Kidney (tissue), 14 donors: ENCODE data around the gene RNPC3. TPM values are rescaled to one million over a fixed set of nuclear protein-coding genes. Genes with fewer than 3 reads are reported as not detected.
"Not testable (repeated sequence)": the region's sequence is repeated elsewhere in the genome, so short reads cannot be mapped to it uniquely, and the experiment has no call there.

Experiments
- DNase-seq, 5 donors: peaks; one replicate each; pipeline ENCODE4 v3.0.0-alpha.2; 2013 to 2020
- FAIRE-seq: peaks from 2 replicates; lab custom pipeline; 2012; peaks lifted over from hg19 to GRCh38; lab: Jason Lieb, UNC
- H3K27ac ChIP-seq, 2 donors: one replicate each; pipeline ENCODE4 v1.7.0; 2013; ENCODE audit warnings: low read depth in 2 of 2, low read length in 2 of 2, inconsistent platforms in 1 of 2
- H3K27me3 ChIP-seq: one replicate; pipeline ENCODE4 v1.7.1; 2013; ENCODE audit warnings: low read length, inconsistent platforms; ENCODE audit not compliant: control insufficient read depth, insufficient read depth
- H3K36me3 ChIP-seq, 3 donors: one replicate each; pipeline versions ENCODE4 v1.7.0 to v1.7.1; 2013; ENCODE audit warnings: low read length in 3 of 3, control low read depth in 1 of 3, inconsistent platforms in 1 of 3; ENCODE audit not compliant: insufficient read depth in 3 of 3, control insufficient read depth in 2 of 3
- H3K4me1 ChIP-seq, 3 donors: one replicate each; pipeline versions ENCODE4 v1.7.0 to v1.7.1; 2013; ENCODE audit warnings: low read length in 3 of 3, inconsistent platforms in 1 of 3, low read depth in 1 of 3; ENCODE audit not compliant: control insufficient read depth in 2 of 3, insufficient read depth in 2 of 3
- H3K4me3 ChIP-seq, 3 donors: one replicate each; pipeline versions ENCODE4 v1.7.0 to v1.8.1; 2013; ENCODE audit warnings: low read length in 3 of 3, control low read depth in 1 of 3, inconsistent platforms in 1 of 3
- H3K9ac ChIP-seq, 3 donors: one replicate each; pipeline versions ENCODE4 v1.7.0 to v1.7.1; 2013; ENCODE audit warnings: low read length in 3 of 3, control low read depth in 1 of 3, inconsistent platforms in 1 of 3
- H3K9me3 ChIP-seq, 3 donors: one replicate each; pipeline versions ENCODE4 v1.7.0 to v1.7.1; 2013; ENCODE audit warnings: low read length in 3 of 3, control low read depth in 1 of 3, inconsistent platforms in 1 of 3; ENCODE audit not compliant: control insufficient read depth in 2 of 3, insufficient read depth in 1 of 3
- intact Hi-C: fragments of 100-400 bp; cut with DNase I; formaldehyde crosslinking; loops from one replicate; pipeline ENCODE4 v1.11.1; 2022
- polyA plus RNA-seq: library from polyadenylated mRNA; stranded (reverse); fragments of 350-450 nt; fragmentation: Illumina TruSeq; extraction: RNeasy Lipid Tissue Mini Kit (QIAGEN cat#74804); gene quantifications from one replicate; pipeline ENCODE4 v1.2.3, GENCODE V29; 2014; ENCODE audit warnings: low read depth, low replicate concordance; ENCODE audit not compliant: insufficient read depth
- total RNA-seq: library from RNA; stranded (reverse); fragmentation: NEBNext Ultra II Directional; extraction: Animal tissue kit (Norgen Biotek cat#: 25700); gene quantifications from one replicate; pipeline ENCODE4 v1.2.1, GENCODE V29; 2021
- TF ChIP-seq, protein P1 (sequence below): IDR thresholded peaks from 3 replicates; pipeline ENCODE4 v1.5.1; 2012; ENCODE audit warnings: mild to moderate bottlenecking, moderate library complexity, borderline replicate concordance; ENCODE audit not compliant: insufficient read depth; ENCODE audit errors: extremely low read depth
- donor health status: control.
- donor health status: control.
- donor health status: control.
- donor health status: control.
- donor health status: control.
- donor health status: DM: yes; HTN: yes; CAD: no.
- donor health status: Normal renal cell carcinoma (clear cell type).

RNPC3 gene
- total and polyA plus RNA-seq, 2 donors from 2014 or later = 19.8 to 40.5 TPM

GRCh38 chr1:103560427-103560826, 34.9 kb downstream of the RNPC3 start:
- intact Hi-C loops = no loop called here
- H3K27me3 ChIP-seq = no peaks in the 10 kb centered on the region
- H3K4me3 ChIP-seq = no peak overlapping the region
- peaks cover 0 to 3% (median 0%) of the 10 kb centered on the region in 3 donors for H3K4me1 ChIP-seq
- DNase-seq (no peak), FAIRE-seq (peak; percentile 47)
- H3K9me3 ChIP-seq = no peaks in the 10 kb centered on the region
- no peak overlapping the region for H3K27ac ChIP-seq
- H3K36me3 ChIP-seq = peaks cover 0 to 3% (median 0%) of the 10 kb centered on the region in 3 donors
- no peak overlapping the region for H3K9ac ChIP-seq
- TF ChIP-seq, protein P1, sequence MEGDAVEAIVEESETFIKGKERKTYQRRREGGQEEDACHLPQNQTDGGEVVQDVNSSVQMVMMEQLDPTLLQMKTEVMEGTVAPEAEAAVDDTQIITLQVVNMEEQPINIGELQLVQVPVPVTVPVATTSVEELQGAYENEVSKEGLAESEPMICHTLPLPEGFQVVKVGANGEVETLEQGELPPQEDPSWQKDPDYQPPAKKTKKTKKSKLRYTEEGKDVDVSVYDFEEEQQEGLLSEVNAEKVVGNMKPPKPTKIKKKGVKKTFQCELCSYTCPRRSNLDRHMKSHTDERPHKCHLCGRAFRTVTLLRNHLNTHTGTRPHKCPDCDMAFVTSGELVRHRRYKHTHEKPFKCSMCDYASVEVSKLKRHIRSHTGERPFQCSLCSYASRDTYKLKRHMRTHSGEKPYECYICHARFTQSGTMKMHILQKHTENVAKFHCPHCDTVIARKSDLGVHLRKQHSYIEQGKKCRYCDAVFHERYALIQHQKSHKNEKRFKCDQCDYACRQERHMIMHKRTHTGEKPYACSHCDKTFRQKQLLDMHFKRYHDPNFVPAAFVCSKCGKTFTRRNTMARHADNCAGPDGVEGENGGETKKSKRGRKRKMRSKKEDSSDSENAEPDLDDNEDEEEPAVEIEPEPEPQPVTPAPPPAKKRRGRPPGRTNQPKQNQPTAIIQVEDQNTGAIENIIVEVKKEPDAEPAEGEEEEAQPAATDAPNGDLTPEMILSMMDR = no peak

GRCh38 chr1:103561124-103561523, 35.6 kb downstream of the RNPC3 start:
- not testable (repeated sequence) for H3K27me3 ChIP-seq, FAIRE-seq

GRCh38 chr1:103561643-103562395, 36.3 kb downstream of the RNPC3 start:
- peaks cover 0 to 3% (median 0%) of the 10 kb centered on the region in 3 donors for H3K4me1 ChIP-seq
- no peaks in the 10 kb centered on the region for H3K36me3 ChIP-seq
- no peak overlapping the region for H3K4me3 ChIP-seq
- DNase-seq = no peak
- no peak overlapping the region for H3K27ac ChIP-seq
- H3K9me3 ChIP-seq = no peaks in the 10 kb centered on the region
- H3K9ac ChIP-seq = no peak overlapping the region
- no peaks in the 10 kb centered on the region for H3K27me3 ChIP-seq
- FAIRE-seq = peak; percentile 74
- TF ChIP-seq, protein P1 = no peak
- intact Hi-C loops = no loop called here

More at GRCh38 chr1:103561124-103561523, 35.6 kb downstream of the RNPC3 start:
- H3K9me3 ChIP-seq, H3K27ac ChIP-seq, H3K9ac ChIP-seq, intact Hi-C loops, H3K36me3 ChIP-seq, H3K4me3 ChIP-seq, H3K4me1 ChIP-seq, DNase-seq: not testable (repeated sequence)

DNA sequence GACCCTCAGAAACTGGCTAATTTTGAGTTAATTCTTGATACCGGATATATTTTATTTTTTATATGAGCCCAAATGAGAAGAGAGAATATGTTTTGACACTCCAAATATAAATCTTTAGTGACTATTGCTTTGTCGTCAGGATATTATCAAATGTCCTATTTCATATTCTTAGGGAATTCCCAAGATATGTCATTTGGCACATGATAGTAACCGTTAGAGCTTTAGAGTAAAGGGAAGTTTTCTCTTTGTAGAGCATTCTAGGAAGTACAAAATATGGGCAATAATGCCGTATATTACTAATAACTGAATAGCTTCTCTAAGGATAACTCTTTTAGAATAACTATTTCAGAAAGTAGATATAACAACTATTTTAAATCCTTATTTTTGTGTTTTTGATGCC, 37.6 kb downstream of the RNPC3 start:
- no peaks in the 10 kb centered on the region for H3K27me3 ChIP-seq
- H3K4me3 ChIP-seq = no peak overlapping the region
- DNase-seq = no peak
- no peaks in the 10 kb centered on the region for H3K9me3 ChIP-seq
- peaks cover 0 to 3% (median 0%) of the 10 kb centered on the region in 3 donors for H3K4me1 ChIP-seq
- TF ChIP-seq, protein P1 = no peak
- intact Hi-C loops = no loop called here
- H3K27ac ChIP-seq = no peak overlapping the region
- H3K36me3 ChIP-seq = no peaks in the 10 kb centered on the region
- H3K9ac ChIP-seq = no peak overlapping the region
- FAIRE-seq = no peak
